Measurements from ENCODE around the gene TEDC1.

DNA sequence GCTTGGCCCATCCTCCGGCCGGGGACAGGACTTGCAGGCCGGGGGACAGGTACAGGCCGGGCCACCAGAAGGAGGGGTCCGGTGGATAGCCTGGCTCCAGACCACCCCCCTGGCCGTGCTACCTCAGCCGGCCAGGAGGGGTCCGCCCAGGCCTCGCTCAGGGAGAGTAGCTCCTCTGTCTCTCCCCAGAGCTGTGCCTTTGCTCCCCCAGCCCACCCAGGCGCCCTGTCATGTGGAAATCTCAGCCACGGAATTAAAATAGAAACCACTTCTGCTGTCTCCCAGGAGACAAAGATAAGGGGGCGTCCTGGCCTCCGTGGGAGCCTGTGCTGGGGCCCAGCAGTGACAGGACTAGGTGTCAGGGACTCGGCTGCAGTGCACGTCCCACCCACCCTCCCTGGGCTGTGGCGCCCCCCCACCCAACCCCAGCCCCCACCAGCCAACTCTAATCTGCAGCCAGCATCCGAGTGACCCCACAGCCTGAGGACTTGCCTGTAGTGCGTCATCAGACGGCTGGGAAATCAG is 19.7 kb upstream of the TEDC1 start:
- no peak for TF ChIP-seq EP300 (IDR thresholded peaks at IDR 0.05; ENCODE audit: borderline replicate concordance)
- no peak for TF ChIP-seq YY1 (IDR thresholded peaks at IDR 0.05; ENCODE audit: low read depth)
- TF ChIP-seq NFIC (IDR thresholded peaks at IDR 0.05), result no peak
- TF ChIP-seq, protein P1, sequence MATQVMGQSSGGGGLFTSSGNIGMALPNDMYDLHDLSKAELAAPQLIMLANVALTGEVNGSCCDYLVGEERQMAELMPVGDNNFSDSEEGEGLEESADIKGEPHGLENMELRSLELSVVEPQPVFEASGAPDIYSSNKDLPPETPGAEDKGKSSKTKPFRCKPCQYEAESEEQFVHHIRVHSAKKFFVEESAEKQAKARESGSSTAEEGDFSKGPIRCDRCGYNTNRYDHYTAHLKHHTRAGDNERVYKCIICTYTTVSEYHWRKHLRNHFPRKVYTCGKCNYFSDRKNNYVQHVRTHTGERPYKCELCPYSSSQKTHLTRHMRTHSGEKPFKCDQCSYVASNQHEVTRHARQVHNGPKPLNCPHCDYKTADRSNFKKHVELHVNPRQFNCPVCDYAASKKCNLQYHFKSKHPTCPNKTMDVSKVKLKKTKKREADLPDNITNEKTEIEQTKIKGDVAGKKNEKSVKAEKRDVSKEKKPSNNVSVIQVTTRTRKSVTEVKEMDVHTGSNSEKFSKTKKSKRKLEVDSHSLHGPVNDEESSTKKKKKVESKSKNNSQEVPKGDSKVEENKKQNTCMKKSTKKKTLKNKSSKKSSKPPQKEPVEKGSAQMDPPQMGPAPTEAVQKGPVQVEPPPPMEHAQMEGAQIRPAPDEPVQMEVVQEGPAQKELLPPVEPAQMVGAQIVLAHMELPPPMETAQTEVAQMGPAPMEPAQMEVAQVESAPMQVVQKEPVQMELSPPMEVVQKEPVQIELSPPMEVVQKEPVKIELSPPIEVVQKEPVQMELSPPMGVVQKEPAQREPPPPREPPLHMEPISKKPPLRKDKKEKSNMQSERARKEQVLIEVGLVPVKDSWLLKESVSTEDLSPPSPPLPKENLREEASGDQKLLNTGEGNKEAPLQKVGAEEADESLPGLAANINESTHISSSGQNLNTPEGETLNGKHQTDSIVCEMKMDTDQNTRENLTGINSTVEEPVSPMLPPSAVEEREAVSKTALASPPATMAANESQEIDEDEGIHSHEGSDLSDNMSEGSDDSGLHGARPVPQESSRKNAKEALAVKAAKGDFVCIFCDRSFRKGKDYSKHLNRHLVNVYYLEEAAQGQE (IDR thresholded peaks at IDR 0.05; ENCODE audit: low read depth), result no peak
- TF ChIP-seq CREB1 (IDR thresholded peaks at IDR 0.05; ENCODE audit: low read depth), result no peak
- TF ChIP-seq, protein P2, sequence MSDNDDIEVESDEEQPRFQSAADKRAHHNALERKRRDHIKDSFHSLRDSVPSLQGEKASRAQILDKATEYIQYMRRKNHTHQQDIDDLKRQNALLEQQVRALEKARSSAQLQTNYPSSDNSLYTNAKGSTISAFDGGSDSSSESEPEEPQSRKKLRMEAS (IDR thresholded peaks at IDR 0.05), result no peak
- no peak for TF ChIP-seq TEAD4 (IDR thresholded peaks at IDR 0.05)
- no peak for TF ChIP-seq RAD21 (IDR thresholded peaks at IDR 0.05; ENCODE audit: low read depth)
